NCI-H1105 treated with DMSO at 0.1 percent for 48 hours (cell line): ENCODE data around the gene EXPH5.

Experiments used
- DNase-seq: peaks from one replicate; lab custom pipeline; 2025; lab: John Stamatoyannopoulos, UW

Gene EXPH5

DNA sequence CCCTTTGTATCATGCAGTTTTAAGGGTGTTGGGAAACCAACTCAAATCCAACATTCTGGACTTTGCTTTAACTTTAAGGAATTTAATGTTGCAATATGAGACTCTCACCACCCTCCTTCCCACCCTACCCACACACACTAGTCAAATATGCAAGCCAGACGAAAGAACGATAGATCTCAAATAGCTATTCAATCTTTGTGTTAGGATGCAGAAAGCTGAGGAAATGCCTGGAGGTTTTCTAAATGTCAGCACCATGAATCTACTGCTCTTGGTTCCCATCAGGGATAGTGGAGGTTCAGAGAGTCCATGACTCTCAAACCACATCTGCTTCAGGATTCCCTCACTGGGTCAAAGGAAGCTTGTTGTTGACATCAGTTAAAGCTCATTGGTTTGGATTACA is 33.7 kb downstream of the EXPH5 start:
- no peak for DNase-seq

DNA sequence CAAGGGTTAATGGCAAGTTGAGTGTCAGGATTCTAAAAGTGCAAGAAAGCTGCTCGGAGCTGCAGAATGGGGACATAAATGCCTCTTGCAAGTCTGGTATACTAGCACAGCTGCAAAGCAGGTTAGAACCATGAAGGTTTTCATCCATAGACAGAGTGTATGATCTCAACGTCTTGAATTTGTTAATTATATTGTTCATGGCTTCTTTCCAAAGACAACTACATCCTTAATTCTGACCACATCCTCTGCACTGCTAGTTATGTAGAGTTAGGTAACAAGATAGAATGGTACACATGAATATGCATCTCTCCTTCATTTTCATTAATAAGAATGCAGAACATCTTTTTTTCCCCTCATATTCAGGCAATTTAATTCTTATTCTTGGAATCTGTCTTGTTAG is 34.2 kb downstream of the EXPH5 start:
- no peak for DNase-seq

DNA sequence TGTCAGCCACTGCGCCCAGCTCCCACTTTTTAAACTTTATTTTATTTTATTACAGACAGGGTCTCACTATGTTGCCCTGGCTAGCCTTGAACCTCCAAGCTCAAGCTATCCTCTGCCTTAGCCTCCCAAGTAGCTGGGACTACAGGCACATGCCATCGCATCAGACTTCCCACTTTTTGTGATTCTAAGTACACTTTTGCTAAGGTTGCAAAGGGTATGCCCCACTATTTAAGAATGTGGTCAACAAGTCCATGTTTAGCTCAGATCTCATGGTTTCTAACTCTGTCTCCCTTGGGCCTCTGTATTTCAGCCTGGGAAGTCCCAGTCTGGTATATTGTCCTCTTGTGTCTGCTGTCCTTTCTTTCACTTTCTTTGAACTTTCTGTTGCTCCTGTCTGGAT is 35.3 kb downstream of the EXPH5 start:
- no peak for DNase-seq

DNA sequence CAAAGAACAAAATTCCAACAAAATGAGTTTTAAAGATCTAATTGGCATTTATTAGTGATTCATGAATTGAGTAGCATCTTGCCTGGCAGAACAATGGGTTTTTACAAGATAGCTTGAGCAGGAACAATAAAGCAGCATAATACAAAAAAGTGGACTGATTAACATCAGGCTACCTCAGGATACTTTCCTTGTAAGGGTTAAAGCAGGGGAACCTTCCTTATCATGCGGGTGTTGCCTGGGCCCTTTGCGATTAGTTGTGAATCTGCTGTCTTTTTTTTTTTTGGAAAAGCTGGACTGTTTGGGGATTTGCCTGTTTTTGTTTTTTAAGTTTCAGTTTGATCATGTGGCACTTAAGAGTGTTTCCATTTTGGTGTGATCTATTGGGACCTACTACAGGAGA is 37.5 kb downstream of the EXPH5 start:
- DNase-seq: no peak

DNA sequence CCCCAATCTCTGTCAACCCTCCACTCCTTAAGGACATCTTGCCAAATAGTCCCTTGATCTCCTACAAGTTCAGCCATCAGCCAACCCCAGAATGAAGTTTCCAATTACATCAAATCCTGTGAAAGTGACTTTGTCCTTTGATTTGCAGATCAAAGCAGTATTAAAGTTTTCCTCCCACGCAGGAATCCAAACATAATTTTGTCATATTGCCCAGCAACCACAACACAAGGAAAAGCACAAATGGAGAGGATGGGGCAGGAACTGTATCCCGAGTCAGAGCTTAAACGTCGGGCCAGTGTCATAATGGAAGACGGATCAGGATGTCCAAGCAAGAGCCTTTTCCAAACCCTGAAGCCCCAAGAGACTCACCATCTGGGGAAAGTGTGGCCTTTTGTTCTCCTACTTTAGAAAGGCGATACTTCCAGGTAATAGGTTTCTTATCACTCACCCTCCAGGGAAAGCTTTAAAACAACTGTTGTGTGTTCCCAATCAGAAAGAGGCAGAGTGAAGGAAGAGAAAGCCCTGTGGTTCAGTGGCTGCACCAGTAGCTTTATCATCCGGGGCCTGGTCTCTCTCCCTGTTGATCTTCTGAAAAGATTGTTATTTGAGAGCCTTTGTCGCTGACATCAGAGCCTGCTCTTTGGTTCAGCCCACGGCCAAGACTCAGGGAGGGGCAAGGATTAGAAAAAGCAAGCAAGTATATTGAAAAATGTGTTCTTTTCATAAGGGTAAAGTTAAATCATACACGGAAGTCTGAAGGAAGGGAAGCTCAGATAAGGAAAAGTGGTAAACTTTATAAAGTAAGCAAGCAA is 41.7 kb downstream of the EXPH5 start:
- DNase-seq: no peak

DNA sequence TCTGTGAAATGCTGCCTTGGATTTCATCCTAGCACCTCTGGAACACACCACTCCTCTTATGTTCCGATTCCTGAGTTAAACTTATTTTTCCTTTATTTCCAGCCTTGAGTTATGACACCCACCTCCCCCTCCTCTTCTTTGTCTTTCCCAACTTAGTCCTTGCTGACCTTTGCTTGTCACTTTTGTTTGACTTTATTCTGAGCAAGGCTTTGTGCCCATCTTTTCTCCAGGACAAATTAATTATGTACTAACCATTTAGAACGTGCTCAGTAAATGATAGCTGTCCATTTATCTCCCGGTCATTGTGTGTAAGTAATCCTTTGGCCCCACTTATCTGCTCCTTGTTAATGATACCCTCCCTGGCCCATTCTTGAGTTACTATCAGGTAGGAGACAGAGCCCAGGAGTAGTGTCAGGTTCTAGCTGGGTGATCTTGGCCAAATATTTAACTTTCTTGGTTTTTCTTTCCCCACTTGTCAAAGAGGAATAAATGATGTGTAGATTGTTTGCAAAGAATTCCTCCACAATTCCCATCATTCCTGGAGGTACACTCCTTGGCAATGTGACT is 44.2 kb downstream of the EXPH5 start:
- DNase-seq: no peak

DNA sequence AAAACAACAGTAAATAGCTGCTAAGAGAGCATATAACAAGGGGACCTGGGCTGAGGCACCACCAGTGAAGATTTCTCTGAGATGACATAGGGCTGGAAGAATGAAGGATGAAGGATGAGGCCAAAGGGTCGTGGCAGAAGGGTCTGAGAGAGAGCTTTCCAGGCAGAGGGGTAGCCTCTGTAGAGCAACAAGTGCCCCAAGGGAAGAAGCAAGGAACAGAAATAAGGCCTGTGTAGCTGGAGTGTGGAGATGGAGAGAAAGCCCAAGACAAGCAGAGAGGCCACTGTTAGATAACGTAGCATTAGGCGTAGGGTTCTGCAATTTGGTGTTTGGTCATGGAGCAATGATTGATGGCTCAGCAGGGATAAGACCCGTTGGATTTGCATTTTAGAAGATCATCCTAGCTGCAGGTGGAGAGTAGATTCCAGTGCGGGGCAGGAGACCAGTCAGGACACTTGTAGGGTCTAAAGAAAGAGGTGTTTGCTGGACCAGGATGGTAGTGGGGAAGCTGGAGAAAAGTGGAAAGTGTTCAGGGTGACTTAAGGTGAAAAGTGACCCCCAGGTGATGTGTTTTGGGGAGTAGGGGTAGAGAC is 47.6 kb downstream of the EXPH5 start:
- no peak for DNase-seq

DNA sequence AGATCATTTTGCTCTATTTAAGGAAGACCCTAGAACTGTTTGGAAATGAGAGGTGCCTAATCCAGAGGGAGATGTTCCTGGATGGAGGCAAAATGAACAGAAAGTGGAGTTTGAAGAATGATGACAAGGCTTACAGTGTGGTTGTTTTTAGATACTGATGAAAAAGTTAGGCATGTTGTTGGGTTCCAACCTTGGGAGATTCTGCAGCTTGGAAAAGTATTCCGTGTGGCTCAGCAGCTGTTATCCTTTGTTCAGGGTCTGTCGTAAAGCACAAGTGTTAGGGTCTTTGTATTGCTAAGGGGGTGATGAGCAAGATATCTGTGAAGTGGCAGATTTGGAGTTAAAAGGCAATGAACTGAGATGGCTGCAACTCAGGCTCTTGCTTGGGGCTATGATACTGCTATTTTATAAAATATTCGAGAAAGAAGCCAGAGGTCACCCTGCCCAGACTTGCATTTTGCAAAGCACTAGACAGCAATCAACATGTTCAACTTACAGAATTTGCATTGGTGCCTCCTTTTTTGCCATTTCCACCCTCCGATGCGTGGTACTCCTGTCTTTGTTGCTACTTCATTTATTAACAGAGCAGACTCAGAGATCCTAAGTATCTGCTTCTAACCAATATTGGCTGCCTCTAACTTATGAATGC is 50.1 kb downstream of the EXPH5 start:
- no peak for DNase-seq

DNA sequence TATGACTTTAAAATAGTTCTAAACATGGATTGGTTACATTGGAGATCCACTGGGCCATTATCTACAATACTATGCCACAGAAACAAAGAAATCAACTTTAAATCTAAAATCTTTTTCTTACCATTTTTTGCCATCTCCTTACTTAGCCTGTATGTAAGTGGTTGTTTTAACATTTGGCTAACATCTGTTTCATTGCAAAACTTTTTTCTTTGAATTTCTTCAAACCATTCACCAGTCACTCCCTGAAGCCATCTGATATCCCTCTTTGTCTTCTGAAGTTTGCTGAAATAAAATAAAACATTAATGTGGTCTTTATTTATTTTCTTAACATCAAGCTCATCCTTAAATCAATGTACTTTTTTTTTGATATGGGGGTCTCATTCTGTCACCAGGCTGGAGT is 52.0 kb downstream of the EXPH5 start:
- DNase-seq: no peak

DNA sequence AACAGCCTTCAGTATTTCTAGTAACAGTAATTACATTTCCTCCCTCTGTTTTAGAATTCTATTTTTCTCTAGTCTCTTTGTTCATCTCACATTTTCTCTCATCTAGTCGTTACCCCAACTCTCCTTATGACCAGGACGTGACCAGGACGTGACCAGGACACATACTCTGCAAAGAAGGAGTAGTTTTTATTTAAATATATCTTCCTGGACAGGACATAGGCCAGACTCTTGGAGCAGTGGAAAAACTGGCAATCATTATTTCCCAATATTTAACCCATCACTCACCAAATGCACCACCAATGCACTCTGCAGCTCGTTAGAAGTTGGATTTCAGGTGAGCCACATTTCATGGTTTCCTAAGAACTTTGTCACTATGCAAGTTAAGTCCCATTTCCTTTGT is 55.1 kb downstream of the EXPH5 start:
- no peak for DNase-seq

DNA sequence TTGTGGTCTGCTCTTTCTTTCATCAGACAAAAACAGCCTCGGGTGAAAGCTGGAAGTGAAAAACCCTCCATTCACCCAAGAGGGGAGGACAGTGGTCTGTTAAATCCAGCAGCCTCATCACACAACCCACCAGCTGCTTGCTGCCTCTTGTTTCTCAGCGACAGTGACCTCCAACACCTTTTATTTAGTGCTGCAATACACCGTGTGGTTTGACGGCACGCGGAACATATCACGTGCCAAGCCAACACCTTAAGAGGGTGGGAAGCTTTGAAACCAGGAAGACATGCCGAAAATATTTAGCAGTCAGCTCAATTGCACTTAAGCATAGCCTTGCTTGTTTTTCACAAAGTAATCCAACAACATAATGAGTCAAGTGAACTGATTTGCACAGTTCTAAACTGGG is 55.5 kb downstream of the EXPH5 start:
- DNase-seq: no peak

DNA sequence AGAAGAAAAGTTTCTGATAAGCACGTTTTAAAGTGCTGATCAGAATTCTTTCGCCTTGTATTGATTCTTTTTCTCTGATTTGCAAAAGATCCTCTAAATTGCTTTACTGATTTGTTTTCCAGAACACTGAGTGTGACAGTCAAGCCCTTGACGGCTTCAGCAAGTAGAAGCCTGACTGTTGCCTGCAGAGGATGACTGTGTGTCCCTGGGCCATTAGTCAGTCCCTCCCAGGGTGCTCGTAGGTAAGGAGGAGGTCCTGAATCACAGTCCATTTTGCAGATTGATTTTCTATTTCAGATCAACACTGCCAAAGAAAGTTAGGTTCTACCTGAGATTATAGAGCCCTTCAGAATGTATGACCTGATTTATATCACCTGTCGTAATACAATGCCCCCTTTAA is 56.8 kb downstream of the EXPH5 start:
- no peak for DNase-seq

DNA sequence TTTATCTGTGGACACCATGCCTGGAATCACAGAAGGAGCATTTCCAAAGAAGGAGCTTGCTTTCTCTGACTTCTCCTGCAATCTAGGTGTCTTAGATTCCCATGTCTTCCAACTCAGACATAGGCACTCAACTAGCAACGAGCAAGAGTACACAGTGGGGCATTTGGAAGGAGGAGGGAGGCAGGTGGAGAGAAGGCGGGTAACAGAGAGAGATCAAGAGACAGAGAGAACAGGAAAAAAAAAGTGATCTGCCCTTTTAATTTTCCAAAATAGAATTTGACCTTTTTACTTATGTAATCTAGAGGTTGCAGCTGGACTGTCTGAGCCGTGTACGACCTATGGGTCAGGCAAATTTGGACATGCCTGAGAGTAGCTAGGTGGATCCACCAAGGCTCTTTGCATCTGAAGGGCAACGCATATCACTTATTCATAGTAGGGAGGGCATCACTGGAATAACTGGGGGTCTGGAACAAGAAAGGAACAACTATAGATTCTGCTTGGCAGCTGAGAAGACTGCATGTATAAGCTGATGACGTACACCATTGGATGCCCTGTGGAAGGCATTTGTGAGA is 58.1 kb downstream of the EXPH5 start:
- DNase-seq: no peak

DNA sequence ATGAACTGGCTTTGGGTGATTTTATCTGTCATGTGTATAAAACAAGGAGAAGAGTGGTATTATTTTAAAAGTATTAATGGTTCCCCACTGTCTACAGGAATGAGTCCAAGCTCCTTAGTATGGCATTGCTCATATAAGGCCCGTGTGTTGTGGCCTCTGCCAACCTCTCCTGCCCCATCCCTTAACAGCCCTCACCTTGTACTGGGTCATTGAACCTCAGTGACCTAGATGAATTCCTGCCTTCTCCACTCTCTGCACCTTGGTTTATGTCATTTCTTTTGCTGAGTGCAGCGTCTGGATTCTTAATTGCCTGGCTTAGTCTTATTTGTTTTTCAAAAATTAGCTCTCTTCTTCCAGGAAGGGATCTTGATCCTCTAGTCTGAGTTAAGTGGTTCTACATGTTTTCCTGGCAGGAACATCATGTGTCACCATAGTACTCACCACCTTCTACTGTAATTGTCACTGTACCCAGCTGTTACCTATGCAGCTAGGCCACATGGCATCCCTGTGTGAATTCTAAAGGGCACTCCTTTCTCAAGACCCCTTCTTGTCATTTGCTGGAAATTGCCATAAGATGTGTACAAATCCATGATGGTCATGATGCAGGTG is 59.2 kb downstream of the EXPH5 start:
- DNase-seq: no peak

DNA sequence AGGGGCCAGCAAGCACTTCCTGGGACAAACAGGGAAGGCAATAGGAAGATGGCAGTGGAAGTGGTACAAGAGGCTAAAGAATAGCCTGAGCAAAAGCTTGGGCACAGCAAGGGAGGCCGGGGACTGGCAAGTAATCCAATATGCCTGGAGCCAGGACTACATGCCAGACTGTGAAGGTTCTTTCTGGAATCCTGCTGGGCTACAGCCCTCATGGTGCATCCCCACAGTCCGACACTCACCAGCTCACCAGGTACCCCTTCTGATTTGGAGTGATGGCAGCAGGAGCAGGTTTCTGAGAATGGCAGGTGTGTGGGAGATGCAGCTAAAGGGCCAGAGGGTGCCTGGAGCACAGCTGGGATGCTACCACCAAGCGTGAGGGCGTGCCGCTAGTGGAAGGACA is 63.1 kb downstream of the EXPH5 start:
- no peak for DNase-seq

DNA sequence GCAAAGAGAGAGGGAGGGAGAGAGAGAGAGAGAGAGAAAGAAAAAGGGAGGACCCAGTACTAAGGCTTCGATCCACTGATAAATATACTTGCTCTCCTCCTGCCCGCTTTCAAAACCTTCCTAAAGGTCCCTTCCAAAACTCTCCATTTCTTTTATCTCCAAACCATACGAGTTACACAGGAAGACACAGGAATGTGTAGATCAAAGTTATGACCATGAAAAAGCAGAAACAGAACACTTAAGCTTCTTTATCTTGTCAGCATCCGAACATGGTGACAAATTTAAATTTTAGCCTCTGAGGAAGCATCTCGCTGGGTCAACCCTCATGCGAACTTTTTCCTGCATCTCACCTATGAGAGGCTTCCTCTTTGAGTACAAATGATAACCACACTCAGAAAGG is 66.2 kb downstream of the EXPH5 start:
- no peak for DNase-seq

DNA sequence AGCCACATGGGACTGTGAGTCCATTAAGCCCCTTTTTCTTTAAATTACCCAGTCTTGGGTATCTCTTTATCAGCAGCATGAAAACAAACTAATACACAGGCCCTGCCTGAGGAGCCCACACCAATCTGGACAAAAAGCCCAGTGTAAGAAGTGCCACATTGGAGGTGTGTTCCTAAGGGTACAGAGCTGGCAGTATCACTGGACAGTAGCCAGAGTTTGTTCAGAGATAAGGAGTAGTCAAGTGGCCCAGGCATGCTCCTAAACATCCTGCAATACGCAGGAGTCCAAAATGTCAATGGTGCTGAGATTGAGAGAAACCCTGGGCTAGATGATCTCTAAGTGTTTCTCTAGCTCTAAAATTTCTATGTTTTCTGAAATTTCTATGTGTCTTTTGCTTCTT is 68.4 kb downstream of the EXPH5 start:
- no peak for DNase-seq

DNA sequence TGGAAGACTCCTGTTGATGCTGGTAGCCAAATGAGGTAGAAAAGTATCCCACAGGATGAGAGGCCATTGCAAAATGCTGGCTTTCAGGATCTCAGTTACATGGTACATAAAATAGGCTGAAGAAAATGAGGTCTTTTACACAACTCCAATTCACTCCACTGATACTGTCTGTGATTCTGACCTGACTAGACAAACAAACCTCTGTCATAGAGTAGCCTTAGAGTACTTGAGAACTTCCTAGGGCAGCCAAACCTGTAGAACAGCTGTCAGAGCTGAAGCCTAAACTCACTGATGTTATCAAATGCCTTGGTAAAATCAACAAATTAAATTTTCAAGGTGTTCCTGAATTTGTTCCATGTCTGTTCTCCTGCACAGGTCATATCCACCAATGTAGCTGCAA is 69.1 kb downstream of the EXPH5 start:
- no peak for DNase-seq

DNA sequence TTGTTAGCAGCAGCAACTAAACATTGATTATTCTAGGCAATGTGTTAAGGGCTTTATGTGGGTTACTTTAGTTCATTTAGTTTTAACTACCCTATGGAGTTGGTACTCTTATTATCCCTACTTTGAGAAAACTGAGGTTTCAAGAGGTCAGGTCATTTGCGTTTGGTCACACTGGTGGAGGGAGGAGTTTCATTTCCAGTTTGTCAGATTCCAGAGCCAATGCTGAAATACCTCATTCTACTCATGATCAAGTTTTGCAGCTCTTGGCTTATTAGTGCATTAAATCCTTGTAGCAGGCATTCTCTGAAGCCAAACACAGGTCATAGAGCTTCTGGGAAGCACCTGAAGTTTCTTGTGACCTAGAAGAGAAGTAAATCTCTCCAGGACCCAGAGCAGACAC is 71.2 kb downstream of the EXPH5 start:
- DNase-seq: no peak

DNA sequence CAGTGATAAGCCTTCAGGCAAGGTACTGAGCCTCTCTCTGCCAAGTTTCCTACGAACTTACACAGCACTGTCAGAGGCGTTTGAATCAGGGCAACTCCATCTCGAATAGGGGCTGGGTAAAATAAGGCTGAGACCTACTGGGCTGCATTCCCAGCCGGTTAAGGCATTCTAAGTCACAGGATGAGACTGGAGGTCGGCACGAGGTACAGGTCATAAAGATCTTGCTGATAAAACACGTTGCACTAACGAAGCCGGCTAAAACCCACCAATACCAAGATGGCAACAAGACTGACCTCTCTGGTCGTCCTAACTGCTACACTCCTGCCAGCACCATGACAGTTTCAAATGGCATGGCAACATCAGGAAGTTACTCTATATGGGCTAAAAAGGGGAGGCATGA is 75.0 kb downstream of the EXPH5 start:
- DNase-seq: no peak

DNA sequence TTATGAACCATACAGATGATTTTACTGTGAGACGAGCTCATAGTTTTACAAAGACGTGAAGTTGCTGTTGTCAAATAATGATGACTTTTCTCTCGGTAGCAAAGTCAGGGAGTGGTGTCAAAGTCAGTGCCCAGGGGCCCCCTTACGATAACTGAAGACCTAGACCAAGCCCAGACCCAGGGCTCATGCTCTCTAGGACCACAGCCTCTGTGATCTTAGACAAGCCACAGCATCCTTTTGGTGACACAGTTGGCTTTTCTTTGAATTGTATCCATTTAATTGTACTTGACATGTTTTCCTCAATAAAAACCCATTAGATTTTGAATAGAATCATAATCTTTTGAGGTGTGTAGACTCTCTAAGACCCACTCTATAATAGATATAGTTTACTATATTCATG is 77.4 kb downstream of the EXPH5 start:
- no peak for DNase-seq

DNA sequence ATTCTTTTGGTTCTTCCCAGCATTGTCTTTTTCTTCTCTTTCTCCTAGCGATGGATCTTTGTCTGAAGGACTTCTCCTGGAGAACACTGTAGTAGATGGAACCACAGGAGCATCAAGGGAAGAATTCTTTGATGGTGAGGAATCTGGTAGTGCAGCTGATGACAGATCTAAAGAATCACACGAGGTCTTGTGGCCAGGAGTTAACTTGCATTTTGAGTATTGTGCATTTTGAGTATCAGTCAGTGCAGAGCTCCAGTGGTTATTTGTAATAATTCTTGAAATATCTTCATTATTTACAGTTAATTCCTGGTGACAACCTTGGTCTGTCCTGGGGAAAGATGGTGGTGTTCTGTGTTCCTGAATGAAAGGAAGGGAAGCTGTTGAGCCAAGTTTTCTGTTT is 80.9 kb downstream of the EXPH5 start:
- DNase-seq: no peak
